Endothelial cell of umbilical vein (primary cell): ENCODE data around the gene PHF3. TPM values are rescaled to one million over a fixed set of nuclear protein-coding genes. Genes with fewer than 3 reads are reported as not detected.

ENCODE experiments used
- BruUV-seq: library from RNA; stranded (reverse); fragments of 400-500 nt; replicated peaks from 2 replicates; lab custom pipeline; 2021; lab: Mats Ljungman, UMichigan
- CTCF ChIA-PET: fragments of 300-600, 350-600 bp; sonication (Branson Sonifier 250); formaldehyde crosslinking; loops from one replicate; lab custom pipeline; 2021; ENCODE audit warnings: antibody characterized with exemption, inconsistent platforms; lab: Charles Lee
- POLR2A ChIA-PET: fragments of 300-600, 350-600 bp; sonication (Branson Sonifier 250); formaldehyde crosslinking; loops from one replicate; lab custom pipeline; 2021; ENCODE audit warnings: antibody characterized with exemption, inconsistent platforms; lab: Charles Lee
- DNase-seq: peaks from one replicate; pipeline ENCODE4 v3.0.0-alpha.2; 2011; ENCODE audit warnings: low read depth, low spot score
- FAIRE-seq: peaks from 2 replicates; lab custom pipeline; 2011; peaks lifted over from hg19 to GRCh38; lab: Jason Lieb, UNC
- H2AFZ ChIP-seq: 2 replicates; pipeline ENCODE4 v1.6.0; 2012; ENCODE audit warnings: low read depth, low read length, control low read depth, inconsistent platforms
- H3K27ac ChIP-seq: 2 replicates; pipeline ENCODE4 v1.5.1; 2011; ENCODE audit warnings: low read depth, mild to moderate bottlenecking, control low read depth, low read length, moderate library complexity; ENCODE audit not compliant: insufficient read depth
- H3K27me3 ChIP-seq, 2 experiments: 2 replicates each; pipeline versions ENCODE4 v1.6.0 to v1.6.1; 2011; ENCODE audit warnings: low read length in 2 of 2, mixed read lengths in 1 of 2; ENCODE audit not compliant: control insufficient read depth in 2 of 2, insufficient read depth in 2 of 2
- H3K36me3 ChIP-seq, 2 experiments: 2 replicates in 1 of 2; 3 replicates in 1 of 2; pipeline ENCODE4 v1.5.1; 2011; ENCODE audit warnings: low read length in 2 of 2, mild to moderate bottlenecking in 1 of 2, moderate library complexity in 1 of 2; ENCODE audit not compliant: control insufficient read depth in 2 of 2, insufficient read depth in 2 of 2; ENCODE audit errors: extremely low read depth in 1 of 2
- H3K4me1 ChIP-seq: 3 replicates; pipeline ENCODE4 v1.5.1; 2011; ENCODE audit warnings: mild to moderate bottlenecking, low read length; ENCODE audit not compliant: control insufficient read depth, insufficient read depth; ENCODE audit errors: extremely low read depth
- H3K4me2 ChIP-seq: 2 replicates; pipeline ENCODE4 v1.6.1; 2011; ENCODE audit warnings: low read length, control low read depth, mixed read lengths; ENCODE audit not compliant: insufficient read depth
- H3K4me3 ChIP-seq, 3 experiments: fragments of 200-600 bp in 1 of 3; sonication (generic), shearing (Covaris generic) in 1 of 3; replicated peaks in 1 of 3; 2 replicates each; pipeline ENCODE4 v1.5.1; 2011 to 2016; ENCODE audit warnings: control low read depth in 3 of 3, low read length in 3 of 3, mild to moderate bottlenecking in 2 of 3, inconsistent platforms in 1 of 3, low read depth in 1 of 3, moderate library complexity in 1 of 3; ENCODE audit not compliant: insufficient read depth in 1 of 3
- H3K79me2 ChIP-seq: 2 replicates; pipeline ENCODE4 v1.6.0; 2012; ENCODE audit warnings: low read length, inconsistent platforms; ENCODE audit not compliant: control insufficient read depth, insufficient read depth
- H3K9ac ChIP-seq: replicated peaks from 2 replicates; pipeline ENCODE3; 2011; ENCODE audit warnings: low read length, control low read depth; ENCODE audit not compliant: insufficient read depth; ENCODE audit errors: extremely low read depth
- H3K9me1 ChIP-seq: replicated peaks from 3 replicates; pipeline ENCODE4 v1.6.0; 2011; ENCODE audit warnings: mild to moderate bottlenecking, low read length; ENCODE audit not compliant: control insufficient read depth, insufficient read depth; ENCODE audit errors: extremely low read depth
- H3K9me3 ChIP-seq: replicated peaks from 2 replicates; pipeline ENCODE4 v1.5.1; 2012; ENCODE audit warnings: low read length, inconsistent platforms; ENCODE audit not compliant: control insufficient read depth, insufficient read depth
- H4K20me1 ChIP-seq: replicated peaks from 2 replicates; pipeline ENCODE3; 2011; ENCODE audit warnings: mild to moderate bottlenecking, low read length; ENCODE audit not compliant: control insufficient read depth, insufficient read depth; ENCODE audit errors: extremely low read depth
- CTCF ChIP-seq, 2 donors: IDR thresholded peaks; 1 replicate in 1 of 2; 2 replicates in 1 of 2; pipeline ENCODE4 v1.5.1; 2011; ENCODE audit warnings: low read length in 2 of 2, mild to moderate bottlenecking in 2 of 2, moderate library complexity in 2 of 2, control low read depth in 1 of 2, inconsistent platforms in 1 of 2, low read depth in 1 of 2; ENCODE audit not compliant: insufficient read depth in 1 of 2; ENCODE audit errors: extremely low read depth in 1 of 2
- EZH2 ChIP-seq: IDR thresholded peaks from 2 replicates; pipeline ENCODE4 v1.6.1; 2012; ENCODE audit warnings: borderline replicate concordance, low read depth, mild to moderate bottlenecking, moderate library complexity, low read length, inconsistent platforms; ENCODE audit not compliant: severe bottlenecking
- FOS ChIP-seq: IDR thresholded peaks from 2 replicates; pipeline ENCODE4 v1.6.1; 2011; ENCODE audit warnings: mild to moderate bottlenecking, low read length, moderate library complexity, borderline replicate concordance; ENCODE audit not compliant: insufficient read depth
- GATA2 ChIP-seq: IDR thresholded peaks from 2 replicates; pipeline ENCODE4 v1.7.0; 2011; ENCODE audit warnings: low read depth, mild to moderate bottlenecking, moderate library complexity, mixed read lengths, low read length; ENCODE audit not compliant: insufficient read length, insufficient read depth
- JUN ChIP-seq: IDR thresholded peaks from 2 replicates; pipeline ENCODE4 v1.6.1; 2011; ENCODE audit warnings: borderline replicate concordance, low read depth; ENCODE audit not compliant: insufficient read length, insufficient read depth
- MAX ChIP-seq: IDR thresholded peaks from 2 replicates; pipeline ENCODE4 v1.6.1; 2011; ENCODE audit not compliant: insufficient read depth, insufficient read length
- MYC ChIP-seq: IDR thresholded peaks from one replicate; pipeline ENCODE4 v1.6.1; 2011; ENCODE audit warnings: mild to moderate bottlenecking, low read depth, low read length
- POLR2A ChIP-seq: IDR thresholded peaks from 2 replicates; pipeline ENCODE4 v1.6.1; 2012; ENCODE audit warnings: low read depth, mild to moderate bottlenecking, control low read depth, low read length
- POLR2AphosphoS5 ChIP-seq: IDR thresholded peaks from 2 replicates; pipeline ENCODE4 v1.6.1; 2012; ENCODE audit warnings: low read depth, mild to moderate bottlenecking, control low read depth, low read length, moderate library complexity; ENCODE audit not compliant: insufficient read depth
- dilution Hi-C: fragments of 300-500 bp; cut with MboI; formaldehyde crosslinking; loops from one replicate; pipeline ENCODE4 v1.15.0; 2019; ENCODE audit warnings: low sequenced_read_pairs; ENCODE audit not compliant: extremely low pct_ligation_motif_present
- intact Hi-C: fragments of 100-400 bp; cut with micrococcal nuclease; formaldehyde crosslinking; loops from one replicate; pipeline ENCODE4 v1.10.0; 2022
- polyA plus RNA-seq, 4 experiments: library from polyadenylated mRNA; depleted of rRNA in 3 of 4; stranded (reverse) in 3 of 4; unstranded in 1 of 4; fragments of >200 nt; gene quantifications; 2 replicates each; pipeline versions ENCODE4 v1.2.1 to v1.2.3, GENCODE V29; 2011 to 2012; ENCODE audit warnings: missing spikeins in 1 of 4
- total RNA-seq: library from RNA; stranded (reverse); gene quantifications from 2 replicates; pipeline ENCODE4 v1.2.3, GENCODE V29; 2021

Gene PHF3
- total and polyA plus RNA-seq, 2 donors (not counting 3 experiments of a cell fraction or from before 2014, with no cell fraction given) = 4.6 to 29.6 TPM

- no TSS peak for BruUV-seq
- TF ChIP-seq POLR2AphosphoS5 (no peak), MAX (no peak)
- no peaks in the 10 kb centered on the region for H3K9me3 ChIP-seq
- CTCF ChIA-PET = interaction anchor here (1.0 kb wide), 1 partner anchor 8 kb away, joined by 3 read pairs; no protein-coding TSS in a partner anchor
- FAIRE-seq (no peak), DNase-seq (no peak)
- no peak overlapping the region for H3K9ac ChIP-seq
- H2AFZ ChIP-seq = no peak overlapping the region
- dilution Hi-C loops = no loop called here
- no peaks in the 10 kb centered on the region for H3K79me2 ChIP-seq
- H4K20me1 ChIP-seq = no peaks in the 10 kb centered on the region
- H3K4me3 ChIP-seq = no peak overlapping the region
- no peaks in the 10 kb centered on the region for H3K27me3 ChIP-seq
- peaks cover 11% of the 10 kb centered on the region for H3K4me1 ChIP-seq
- intact Hi-C loops = no loop called here
- no peak overlapping the region for H3K4me2 ChIP-seq
- H3K9me1 ChIP-seq = no peaks in the 10 kb centered on the region
- H3K27ac ChIP-seq = no peak overlapping the region
- POLR2A ChIA-PET = no interaction called here
- no peaks in the 10 kb centered on the region for H3K36me3 ChIP-seq
Measured at GRCh38 chr6:63744810-63745209, 109.2 kb downstream of the PHF3 start.

GRCh38 chr6:63745784-63746183 lies 110.2 kb downstream of the PHF3 start:
- H2AFZ ChIP-seq = no peak overlapping the region
- TF ChIP-seq JUN (no peak), MAX (no peak), POLR2AphosphoS5 (no peak), EZH2 (no peak), POLR2A (no peak), CTCF (IDR thresholded peaks at IDR 0.05; ENCODE audit: extremely low read depth in 1 of 2, insufficient read depth in 1 of 2, low read depth in 1 of 2, low read length in 2 of 2) (no peak), FOS (no peak), GATA2 (no peak), MYC (no peak)
- H3K4me2 ChIP-seq = no peak overlapping the region
- no peak overlapping the region for H3K9ac ChIP-seq
- H4K20me1 ChIP-seq = no peaks in the 10 kb centered on the region
- H3K79me2 ChIP-seq = no peaks in the 10 kb centered on the region
- ChIA-PET CTCF (no interaction called here), POLR2A (no interaction called here)
- H3K9me1 ChIP-seq = no peaks in the 10 kb centered on the region
- DNase-seq = no peak
- no peaks in the 10 kb centered on the region for H3K27me3 ChIP-seq
- BruUV-seq = no TSS peak
- intact Hi-C loops = no loop called here
- no peak overlapping the region for H3K27ac ChIP-seq
- H3K36me3 ChIP-seq = no peaks in the 10 kb centered on the region
- H3K4me1 ChIP-seq = peaks cover 4% of the 10 kb centered on the region
- no peaks in the 10 kb centered on the region for H3K9me3 ChIP-seq
- no peak overlapping the region for H3K4me3 ChIP-seq
- no peak for FAIRE-seq
- dilution Hi-C loops = no loop called here
